PC-9 (cell line): ENCODE measurements around the gene CDK2AP2. TPM values are rescaled to one million over a fixed set of nuclear protein-coding genes. Genes with fewer than 3 reads are reported as not detected.

ENCODE experiments used
- BruUV-seq: library from RNA; stranded (reverse); fragments of 400-500 nt; replicated peaks from 2 replicates; lab custom pipeline; 2021; lab: Mats Ljungman, UMichigan
- CTCF ChIA-PET: fragments of 300-600 bp; sonication (Branson Sonifier 250); formaldehyde crosslinking; loops from one replicate; lab custom pipeline; 2022; ENCODE audit warnings: antibody characterized with exemption; lab: Charles Lee
- POLR2A ChIA-PET: fragments of 300-600 bp; sonication (Branson Sonifier 250); formaldehyde crosslinking; loops from one replicate; lab custom pipeline; 2022; ENCODE audit warnings: antibody characterized with exemption; ENCODE audit not compliant: unreplicated experiment; lab: Charles Lee
- DNase-seq, 2 experiments: peaks; one replicate each; pipeline versions ENCODE4 v3.0.0 to v3.0.0-alpha.2; 2015 to 2022; ENCODE audit warnings: mixed read lengths in 1 of 2
- H2AFZ ChIP-seq: fragments of 200-600 bp; sonication (generic); 2 replicates; pipeline ENCODE4 v1.8.1; 2017; ENCODE audit warnings: antibody characterized with exemption
- H3F3A ChIP-seq: fragments of 200-600 bp; sonication (generic); 2 replicates; pipeline ENCODE4 v1.8.1; 2017; ENCODE audit warnings: antibody characterized with exemption, mild to moderate bottlenecking, low read depth; ENCODE audit not compliant: insufficient read depth
- H3K27ac ChIP-seq: fragments of 200-600 bp; sonication (generic); 2 replicates; pipeline ENCODE4 v1.6.1; 2016; ENCODE audit warnings: mixed run types
- H3K27me3 ChIP-seq: fragments of 200-600 bp; sonication (generic); 2 replicates; pipeline ENCODE4 v1.6.1; 2016; ENCODE audit warnings: low read depth, mixed run types; ENCODE audit not compliant: insufficient read depth
- H3K36me3 ChIP-seq: fragments of 200-600 bp; sonication (generic); 2 replicates; pipeline ENCODE4 v1.6.1; 2016; ENCODE audit warnings: low read depth, mixed run types
- H3K4me1 ChIP-seq: fragments of 200-600 bp; sonication (generic); replicated peaks from 2 replicates; pipeline ENCODE4 v1.6.1; 2016; ENCODE audit warnings: mixed run types; ENCODE audit not compliant: insufficient read depth
- H3K4me2 ChIP-seq: fragments of 200-600 bp; sonication (generic); 2 replicates; pipeline ENCODE4 v1.6.1; 2017; ENCODE audit warnings: mixed run types
- H3K4me3 ChIP-seq: fragments of 200-600 bp; sonication (generic); 2 replicates; pipeline ENCODE4 v1.6.1; 2016; ENCODE audit warnings: mixed run types
- H3K79me2 ChIP-seq: fragments of 200-600 bp; sonication (generic); 2 replicates; pipeline ENCODE4 v1.6.1; 2017; ENCODE audit warnings: low read depth, mixed run types
- H3K9me2 ChIP-seq: fragments of 200-600 bp; sonication (generic); 2 replicates; pipeline ENCODE4 v1.8.1; 2017; ENCODE audit warnings: mild to moderate bottlenecking; ENCODE audit not compliant: insufficient read depth
- H3K9me3 ChIP-seq: fragments of 200-600 bp; sonication (generic); 2 replicates; pipeline ENCODE4 v1.8.1; 2016; ENCODE audit warnings: low read depth; ENCODE audit not compliant: insufficient read depth
- H4K20me1 ChIP-seq: fragments of 200-600 bp; sonication (generic); 2 replicates; pipeline ENCODE4 v1.8.1; 2017; ENCODE audit not compliant: insufficient read depth
- EZH2 ChIP-seq: fragments of 200-600 bp; sonication (generic); IDR thresholded peaks from 2 replicates; pipeline ENCODE4 v1.8.0; 2017; ENCODE audit warnings: antibody characterized with exemption, low read depth
- intact Hi-C: fragments of 100-400 bp; cut with micrococcal nuclease; formaldehyde crosslinking; loops from one replicate; pipeline ENCODE4 v1.10.0; 2022; ENCODE audit not compliant: unreplicated experiment
- total RNA-seq: library from RNA; stranded (reverse); gene quantifications from 2 replicates; pipeline ENCODE4 v1.2.3, GENCODE V29; 2021
- TF ChIP-seq, protein P1 (sequence below): fragments of 200-600 bp; sonication (generic); conservative IDR thresholded peaks from 2 replicates; pipeline ENCODE4 v1.6.1; 2017; ENCODE audit warnings: mixed run types, antibody characterized with exemption, mild to moderate bottlenecking, moderate library complexity

The CDK2AP2 gene
- total RNA-seq, 1 experiment from 2014 or later: 80.0 TPM

DNA sequence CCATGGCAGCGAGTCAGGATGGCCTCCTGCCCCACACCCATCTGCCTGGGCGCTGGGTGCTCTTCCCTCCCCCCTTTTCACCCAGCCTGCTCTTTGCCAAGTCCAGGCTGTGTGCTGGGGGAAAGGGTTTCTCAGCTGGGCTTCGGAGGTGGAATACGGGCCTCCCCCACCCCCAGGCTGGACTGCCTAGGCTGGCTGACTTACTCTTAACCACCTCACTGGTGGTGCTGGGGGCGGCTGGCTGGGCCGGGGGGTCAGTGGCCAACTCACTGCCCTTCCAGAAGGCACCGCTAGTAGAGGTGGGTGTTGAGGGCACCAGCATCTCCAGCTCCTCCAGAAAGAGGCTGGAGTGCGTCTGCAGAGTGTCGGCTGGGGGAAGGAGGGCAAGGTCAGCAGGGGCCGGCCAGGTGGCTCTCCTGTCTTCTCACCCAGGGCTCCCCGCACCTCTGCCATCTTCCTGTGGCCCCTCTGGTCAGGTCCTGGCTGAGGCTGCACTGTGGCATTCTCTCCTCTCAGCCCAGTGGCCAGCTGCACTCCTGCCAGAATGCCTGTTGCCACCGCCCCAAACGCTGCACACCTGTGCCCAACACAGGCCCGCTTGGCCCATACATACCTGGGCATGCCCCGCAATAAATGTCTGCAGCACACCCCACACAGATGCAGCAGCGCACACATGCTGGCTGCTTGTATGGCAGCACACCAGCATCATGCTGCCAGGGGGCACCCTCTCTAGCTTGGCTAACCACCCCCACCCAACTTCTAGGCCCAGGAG lies 12.5 kb downstream of the CDK2AP2 start:
- H4K20me1 ChIP-seq: 0 out of 2 replicates have a peak, but pooled peaks cover 5% of the 10 kb centered on the region
- no peaks in the 10 kb centered on the region for H3K27me3 ChIP-seq
- H3K4me2 ChIP-seq: no peak overlapping the region
- DNase-seq: no peak
- H3K27ac ChIP-seq: no peak overlapping the region
- no peaks in the 10 kb centered on the region for H3K9me2 ChIP-seq
- no peaks in the 10 kb centered on the region; the same call in 1 of the 2 replicates for H3K36me3 ChIP-seq
- no peak overlapping the region for H3K4me3 ChIP-seq
- TF ChIP-seq, protein P1, sequence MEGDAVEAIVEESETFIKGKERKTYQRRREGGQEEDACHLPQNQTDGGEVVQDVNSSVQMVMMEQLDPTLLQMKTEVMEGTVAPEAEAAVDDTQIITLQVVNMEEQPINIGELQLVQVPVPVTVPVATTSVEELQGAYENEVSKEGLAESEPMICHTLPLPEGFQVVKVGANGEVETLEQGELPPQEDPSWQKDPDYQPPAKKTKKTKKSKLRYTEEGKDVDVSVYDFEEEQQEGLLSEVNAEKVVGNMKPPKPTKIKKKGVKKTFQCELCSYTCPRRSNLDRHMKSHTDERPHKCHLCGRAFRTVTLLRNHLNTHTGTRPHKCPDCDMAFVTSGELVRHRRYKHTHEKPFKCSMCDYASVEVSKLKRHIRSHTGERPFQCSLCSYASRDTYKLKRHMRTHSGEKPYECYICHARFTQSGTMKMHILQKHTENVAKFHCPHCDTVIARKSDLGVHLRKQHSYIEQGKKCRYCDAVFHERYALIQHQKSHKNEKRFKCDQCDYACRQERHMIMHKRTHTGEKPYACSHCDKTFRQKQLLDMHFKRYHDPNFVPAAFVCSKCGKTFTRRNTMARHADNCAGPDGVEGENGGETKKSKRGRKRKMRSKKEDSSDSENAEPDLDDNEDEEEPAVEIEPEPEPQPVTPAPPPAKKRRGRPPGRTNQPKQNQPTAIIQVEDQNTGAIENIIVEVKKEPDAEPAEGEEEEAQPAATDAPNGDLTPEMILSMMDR: no peak
- TF ChIP-seq EZH2: no peak
- H3K4me1 ChIP-seq: no peaks in the 10 kb centered on the region
- no peaks in the 10 kb centered on the region for H3K79me2 ChIP-seq
- H3F3A ChIP-seq: peaks cover 13% of the 10 kb centered on the region; the same call in 1 of the 2 replicates
- no peaks in the 10 kb centered on the region for H3K9me3 ChIP-seq
- intact Hi-C loops: no loop called here
- POLR2A ChIA-PET: no interaction called here
- H2AFZ ChIP-seq: no peak overlapping the region
- CTCF ChIA-PET: no interaction called here
- no TSS peak for BruUV-seq

DNA sequence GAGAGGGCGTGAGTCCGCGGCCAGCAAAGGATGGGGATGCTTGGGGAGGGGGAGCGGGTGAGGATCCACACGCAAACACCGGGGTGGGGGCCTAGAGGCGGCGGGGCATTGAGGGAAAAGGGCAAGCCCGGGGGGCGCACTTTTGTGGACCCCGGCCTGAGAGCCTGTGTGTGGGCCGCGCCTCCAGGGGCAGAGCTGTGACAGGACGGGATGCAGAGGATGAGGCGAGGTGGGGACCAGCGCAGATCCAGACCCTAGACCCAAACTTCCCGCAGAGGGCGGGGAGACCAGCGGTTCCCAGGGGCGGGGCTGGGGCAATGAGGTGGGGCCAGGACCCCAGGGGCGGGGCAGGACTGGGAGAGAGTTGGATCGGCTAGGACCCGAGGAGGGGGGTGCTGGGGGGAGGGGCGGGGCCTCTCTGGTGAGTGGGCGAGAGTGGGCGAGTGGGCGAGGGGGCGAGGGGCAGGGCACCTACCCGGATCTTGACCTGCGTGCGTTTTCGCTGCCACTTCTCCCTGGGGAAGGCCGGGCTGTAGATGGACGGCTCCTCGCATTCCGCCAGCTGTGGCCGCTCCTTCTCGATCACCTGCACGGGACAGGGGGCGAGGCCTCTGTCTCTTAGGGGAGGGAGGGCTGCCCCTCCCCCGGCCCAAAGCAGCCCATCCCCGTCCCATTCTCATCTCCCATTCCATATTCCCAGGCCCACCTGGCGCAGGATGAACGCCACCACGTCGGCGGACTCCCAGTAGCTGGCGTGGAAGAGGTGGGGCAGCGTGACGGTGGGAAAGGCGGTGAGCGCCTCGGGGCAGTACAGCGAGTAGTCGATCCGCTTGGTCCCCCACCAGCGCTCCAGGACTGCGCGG lies 13.4 kb downstream of the CDK2AP2 start:
- BruUV-seq: no TSS peak
- intact Hi-C loops: no loop called here
- CTCF ChIA-PET: no interaction called here
- H3K36me3 ChIP-seq: no peaks in the 10 kb centered on the region; the same call in 1 of the 2 replicates
- H3K4me1 ChIP-seq: no peaks in the 10 kb centered on the region
- H3F3A ChIP-seq: peaks cover 21% of the 10 kb centered on the region; the same call in 1 of the 2 replicates
- H3K9me2 ChIP-seq: no peaks in the 10 kb centered on the region
- H3K9me3 ChIP-seq: no peaks in the 10 kb centered on the region
- H2AFZ ChIP-seq: no peak overlapping the region
- H3K4me3 ChIP-seq: no peak overlapping the region
- TF ChIP-seq, protein P1: no peak
- no peak for TF ChIP-seq EZH2
- POLR2A ChIA-PET: interaction anchor here (0.5 kb wide), 1 partner anchor 121 kb away, joined by 8 read pairs; the partner anchor contains the start of gene CLCF1
- H3K27me3 ChIP-seq: no peaks in the 10 kb centered on the region
- no peak overlapping the region for H3K4me2 ChIP-seq
- H4K20me1 ChIP-seq: 0 out of 2 replicates have a peak, but pooled peaks cover 5% of the 10 kb centered on the region
- no peak for DNase-seq
- no peak overlapping the region for H3K27ac ChIP-seq
- no peaks in the 10 kb centered on the region for H3K79me2 ChIP-seq

DNA sequence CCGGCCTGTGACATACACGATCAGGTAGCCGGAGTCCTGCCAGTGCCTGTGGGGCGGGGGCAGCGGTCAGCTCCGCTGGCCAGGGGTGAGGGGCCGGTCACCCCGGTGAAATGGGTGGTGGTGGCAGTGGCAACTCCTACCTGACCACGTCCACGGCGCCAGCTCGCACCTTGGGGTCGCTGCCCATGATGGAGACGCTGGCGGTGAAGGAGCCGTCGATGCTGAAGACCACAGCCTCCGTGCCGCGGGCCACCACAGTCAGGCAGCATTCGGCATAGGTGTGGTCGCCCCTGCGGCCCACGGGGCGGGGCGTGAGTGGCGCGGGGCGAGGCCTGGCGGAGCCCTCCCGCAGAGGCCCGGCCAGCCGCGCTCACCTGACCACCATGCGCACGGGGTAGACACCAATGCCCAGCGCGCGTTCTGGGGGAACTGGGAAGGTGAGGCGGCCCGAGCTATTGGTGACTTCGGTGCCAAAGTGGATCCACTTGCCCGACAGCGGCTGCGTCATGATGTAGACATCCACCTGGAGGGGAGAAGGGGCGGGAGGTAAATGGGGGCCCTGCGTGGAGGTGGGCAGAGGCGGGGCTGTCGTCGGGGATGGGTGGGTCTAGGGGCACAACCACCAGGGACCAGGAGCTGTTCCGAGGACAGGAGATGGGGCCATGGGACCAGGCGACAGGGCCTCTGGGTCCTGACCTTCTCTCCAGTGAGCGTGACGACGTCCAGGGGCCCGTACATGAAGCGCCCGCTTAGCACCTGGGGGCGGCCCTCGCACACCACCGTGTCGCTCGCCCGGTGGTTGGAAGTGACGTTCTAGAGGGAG lies 14.2 kb downstream of the CDK2AP2 start:
- TF ChIP-seq EZH2: no peak
- TF ChIP-seq, protein P1: no peak
- Histone ChIP-seq H3K36me3 (no peaks in the 10 kb centered on the region; the same call in 1 of the 2 replicates), H3K27ac (no peak overlapping the region), H2AFZ (no peak overlapping the region), H3F3A (peaks cover 23% of the 10 kb centered on the region; the same call in 1 of the 2 replicates), H3K79me2 (no peaks in the 10 kb centered on the region), H3K4me1 (no peaks in the 10 kb centered on the region), H4K20me1 (0 out of 2 replicates have a peak, but pooled peaks cover 5% of the 10 kb centered on the region), H3K9me2 (no peaks in the 10 kb centered on the region), H3K9me3 (no peaks in the 10 kb centered on the region), H3K27me3 (no peaks in the 10 kb centered on the region), H3K4me3 (no peak overlapping the region), H3K4me2 (no peak overlapping the region)
- intact Hi-C loops: no loop called here
- DNase-seq: no peak
- POLR2A ChIA-PET: no interaction called here
- no TSS peak for BruUV-seq
- CTCF ChIA-PET: no interaction called here
